Neuronal stem cell (in vitro differentiated cells): ENCODE results near the gene TRIOBP.

Experiments used
- DNase-seq: peaks from one replicate; pipeline ENCODE4 v3.0.0-alpha.2; 2013; ENCODE audit warnings: low spot score
- H2AFZ ChIP-seq: one replicate; pipeline ENCODE4 v1.6.1; 2013; ENCODE audit warnings: mild to moderate bottlenecking, low read length, inconsistent platforms
- H2AK5ac ChIP-seq: 2 replicates; pipeline ENCODE4 v1.6.1; 2013; ENCODE audit warnings: low read depth, mild to moderate bottlenecking, inconsistent platforms, low read length, moderate library complexity, mixed read lengths
- H2BK120ac ChIP-seq: 2 replicates; pipeline ENCODE4 v1.6.1; 2013; ENCODE audit warnings: low read depth, mild to moderate bottlenecking, inconsistent platforms, low read length, moderate library complexity, mixed read lengths
- H2BK12ac ChIP-seq: one replicate; pipeline ENCODE4 v1.6.1; 2013; ENCODE audit warnings: low read length, inconsistent platforms
- H2BK15ac ChIP-seq: 2 replicates; pipeline ENCODE4 v1.6.1; 2013; ENCODE audit warnings: mild to moderate bottlenecking, low read length, inconsistent platforms, mixed read lengths
- H2BK5ac ChIP-seq: one replicate; pipeline ENCODE4 v1.6.1; 2013; ENCODE audit warnings: inconsistent platforms, mild to moderate bottlenecking, low read length, moderate library complexity
- H3K14ac ChIP-seq: one replicate; pipeline ENCODE4 v1.6.1; 2013; ENCODE audit warnings: low read length, inconsistent platforms
- H3K18ac ChIP-seq: 2 replicates; pipeline ENCODE4 v1.6.1; 2013; ENCODE audit warnings: low read length, inconsistent platforms
- H3K23ac ChIP-seq: 2 replicates; pipeline ENCODE4 v1.6.1; 2013; ENCODE audit warnings: low read depth, mild to moderate bottlenecking, mixed read lengths, low read length, inconsistent platforms; ENCODE audit not compliant: poor library complexity
- H3K27ac ChIP-seq: replicated peaks from 3 replicates; pipeline ENCODE4 v1.5.1; 2013; ENCODE audit warnings: low read length, inconsistent platforms
- H3K27me3 ChIP-seq, 3 experiments: 2 replicates each; pipeline ENCODE4 v1.6.1; 2013; ENCODE audit warnings: low read length in 3 of 3, mild to moderate bottlenecking in 2 of 3, inconsistent platforms in 1 of 3, low read depth in 1 of 3, mixed read lengths in 1 of 3, moderate library complexity in 1 of 3; ENCODE audit not compliant: control insufficient read depth in 3 of 3, insufficient read depth in 3 of 3
- H3K36me3 ChIP-seq, 2 donors: replicated peaks in 1 of 2; 2 replicates each; pipeline ENCODE4 v1.6.1; 2013; ENCODE audit warnings: low read length in 2 of 2; ENCODE audit not compliant: control insufficient read depth in 2 of 2, insufficient read depth in 2 of 2
- H3K4ac ChIP-seq: 2 replicates; pipeline ENCODE4 v1.6.1; 2013; ENCODE audit warnings: inconsistent platforms, mild to moderate bottlenecking, low read length, moderate library complexity
- H3K4me1 ChIP-seq, 2 donors: 1 replicate in 1 of 2; 2 replicates in 1 of 2; pipeline ENCODE4 v1.6.1; 2013; ENCODE audit warnings: low read length in 2 of 2, low read depth in 1 of 2; ENCODE audit not compliant: control insufficient read depth in 2 of 2, insufficient read depth in 1 of 2
- H3K4me2 ChIP-seq: one replicate; pipeline ENCODE4 v1.6.1; 2013; ENCODE audit warnings: mild to moderate bottlenecking, low read length, inconsistent platforms; ENCODE audit not compliant: insufficient read depth, poor library complexity, severe bottlenecking
- H3K4me3 ChIP-seq, 2 donors: 2 replicates each; pipeline ENCODE4 v1.5.1; 2013; ENCODE audit warnings: low read length in 2 of 2, mild to moderate bottlenecking in 2 of 2, inconsistent platforms in 1 of 2, moderate library complexity in 1 of 2
- H3K79me1 ChIP-seq: one replicate; pipeline ENCODE4 v1.6.1; 2013; ENCODE audit warnings: low read depth, mild to moderate bottlenecking, inconsistent platforms, low read length, moderate library complexity
- H3K9ac ChIP-seq: one replicate; pipeline ENCODE4 v1.6.1; 2013; ENCODE audit warnings: mild to moderate bottlenecking, low read depth, low read length, inconsistent platforms; ENCODE audit not compliant: poor library complexity
- H3K9me3 ChIP-seq, 2 donors: replicated peaks in 1 of 2; 2 replicates each; pipeline versions ENCODE3 to v1.6.1; 2013; ENCODE audit warnings: low read length in 2 of 2, mild to moderate bottlenecking in 2 of 2, inconsistent platforms in 1 of 2, low read depth in 1 of 2, mixed read lengths in 1 of 2, moderate library complexity in 1 of 2; ENCODE audit not compliant: control insufficient read depth in 2 of 2, insufficient read depth in 1 of 2
- H4K8ac ChIP-seq: one replicate; pipeline ENCODE4 v1.6.1; 2013; ENCODE audit warnings: low read depth, mild to moderate bottlenecking, inconsistent platforms, low read length, moderate library complexity
- H4K91ac ChIP-seq: one replicate; pipeline ENCODE4 v1.6.1; 2013; ENCODE audit warnings: low read length, low read depth, mild to moderate bottlenecking, inconsistent platforms; ENCODE audit not compliant: poor library complexity
- WGBS, 2 donors: extraction: QIAGEN DNeasy Blood & Tissue Kit; methylation state at CpG; one replicate each; pipeline ENCODE4 v1.1.7; 2013; ENCODE audit warnings: missing lambda C conversion rate in 2 of 2, mixed read lengths in 1 of 2; ENCODE audit not compliant: insufficient read length in 2 of 2, insufficient replicate concordance in 1 of 2; ENCODE audit errors: extremely low coverage in 2 of 2; 5-methylcytosine and 5-hydroxymethylcytosine counted together

TRIOBP gene

GRCh38 chr22:37808294-37808657 is 111.4 kb downstream of the TRIOBP start:
- no peak overlapping the region for H4K8ac ChIP-seq
- H3K9me3 ChIP-seq = no peaks in the 10 kb centered on the region
- H3K18ac ChIP-seq = no peak overlapping the region
- H3K9ac ChIP-seq = peak overlapping the region; percentile 93
- peak overlapping the region; percentile 84 for H2AFZ ChIP-seq
- H2AK5ac ChIP-seq = no peak overlapping the region
- H3K4me1 ChIP-seq = peaks cover 15 to 19% of the 10 kb centered on the region in 2 donors
- peaks cover 3 to 17% of the 10 kb centered on the region in 2 donors for H3K36me3 ChIP-seq
- DNase-seq = no peak
- H3K23ac ChIP-seq = no peak overlapping the region
- H2BK15ac ChIP-seq = no peak overlapping the region
- no peak overlapping the region for H4K91ac ChIP-seq
- peaks cover 2 to 28% (median 15%) of the 10 kb centered on the region in 3 experiments for H3K27me3 ChIP-seq
- no peak overlapping the region for H3K4ac ChIP-seq
- H3K4me2 ChIP-seq = peak overlapping the region; percentile 72
- peaks cover 4% of the 10 kb centered on the region for H3K79me1 ChIP-seq
- no peak overlapping the region for H2BK120ac ChIP-seq
- H2BK5ac ChIP-seq = no peak overlapping the region
- WGBS, 2 donors = no CpG with 5 or more reads among the region's 8 CpGs
- H3K4me3 ChIP-seq = peak overlapping the region; percentile 80 to 92
- H3K27ac ChIP-seq = no peak overlapping the region
- no peak overlapping the region for H2BK12ac ChIP-seq
- H3K14ac ChIP-seq = no peak overlapping the region

GRCh38 chr22:37809672-37810333 is 113.0 kb downstream of the TRIOBP start:
- no peak overlapping the region for H3K9ac ChIP-seq
- no peak overlapping the region for H4K91ac ChIP-seq
- no peak overlapping the region for H2BK5ac ChIP-seq
- H3K23ac ChIP-seq = no peak overlapping the region
- no CpG with 5 or more reads among the region's 5 CpGs for WGBS, 2 donors
- peaks cover 2 to 19% (median 15%) of the 10 kb centered on the region in 3 experiments for H3K27me3 ChIP-seq
- no peak overlapping the region for H4K8ac ChIP-seq
- no peak overlapping the region for H3K18ac ChIP-seq
- no peak overlapping the region for H3K27ac ChIP-seq
- no peak overlapping the region for H2BK120ac ChIP-seq
- H3K4me1 ChIP-seq = peaks cover 8 to 12% of the 10 kb centered on the region in 2 donors
- H3K4me2 ChIP-seq = no peak overlapping the region
- peaks cover 9 to 27% of the 10 kb centered on the region in 2 donors for H3K36me3 ChIP-seq
- no peak overlapping the region for H2AK5ac ChIP-seq
- no peak overlapping the region for H3K4me3 ChIP-seq
- H2BK12ac ChIP-seq = no peak overlapping the region
- H3K4ac ChIP-seq = no peak overlapping the region
- no peaks in the 10 kb centered on the region for H3K9me3 ChIP-seq
- H3K14ac ChIP-seq = no peak overlapping the region
- no peak overlapping the region for H2AFZ ChIP-seq
- H3K79me1 ChIP-seq = peaks cover 4% of the 10 kb centered on the region
- no peak for DNase-seq
- no peak overlapping the region for H2BK15ac ChIP-seq

DNA sequence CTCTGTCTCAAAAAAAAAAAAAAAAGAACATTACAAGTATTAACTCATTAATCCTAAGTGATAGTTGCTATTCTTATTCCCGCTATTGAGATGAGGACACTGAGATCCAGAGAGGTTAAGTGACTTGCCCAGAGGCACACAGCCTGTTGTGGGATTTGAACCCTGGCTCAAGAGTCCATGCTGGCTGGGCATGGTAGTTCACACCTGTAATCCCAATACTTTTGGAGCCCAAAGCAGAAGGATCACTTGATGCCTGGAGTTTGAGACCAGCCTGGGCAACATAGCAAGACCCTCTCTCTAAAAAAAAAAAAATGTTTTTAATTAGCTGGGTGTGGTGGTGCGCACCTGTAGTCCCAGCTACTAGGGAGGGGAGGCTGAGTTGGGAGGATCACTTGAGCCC is 115.0 kb downstream of the TRIOBP start:
- no peak overlapping the region for H2BK120ac ChIP-seq
- H3K27me3 ChIP-seq = peaks cover 0 to 4% (median 0%) of the 10 kb centered on the region in 3 experiments
- no peak overlapping the region for H3K9ac ChIP-seq
- WGBS, 2 donors = no CpG with 5 or more reads among the region's 2 CpGs
- no peaks in the 10 kb centered on the region for H3K9me3 ChIP-seq
- H2BK15ac ChIP-seq = no peak overlapping the region
- H4K91ac ChIP-seq = no peak overlapping the region
- H3K79me1 ChIP-seq = no peaks in the 10 kb centered on the region
- H3K4me3 ChIP-seq = no peak overlapping the region
- H3K14ac ChIP-seq = no peak overlapping the region
- H3K18ac ChIP-seq = no peak overlapping the region
- H2AFZ ChIP-seq = no peak overlapping the region
- peaks cover 19 to 46% of the 10 kb centered on the region in 2 donors for H3K36me3 ChIP-seq
- no peak overlapping the region for H2AK5ac ChIP-seq
- no peak overlapping the region for H3K4me2 ChIP-seq
- no peak overlapping the region for H3K4ac ChIP-seq
- H2BK5ac ChIP-seq = no peak overlapping the region
- peaks cover 2 to 4% of the 10 kb centered on the region in 2 donors for H3K4me1 ChIP-seq
- no peak overlapping the region for H3K27ac ChIP-seq
- H3K23ac ChIP-seq = no peak overlapping the region
- H4K8ac ChIP-seq = no peak overlapping the region
- no peak for DNase-seq
- H2BK12ac ChIP-seq = no peak overlapping the region

- Histone ChIP-seq H3K18ac (peak overlapping the region; percentile 17), H3K9me3 (no peaks in the 10 kb centered on the region), H3K23ac (no peak overlapping the region), H2AFZ (no peak overlapping the region), H2BK5ac (no peak overlapping the region), H3K79me1 (no peaks in the 10 kb centered on the region), H3K4me3 (no peak overlapping the region), H2BK120ac (no peak overlapping the region), H4K8ac (no peak overlapping the region), H3K4me2 (no peak overlapping the region), H3K36me3 (peaks cover 19 to 46% of the 10 kb centered on the region in 2 donors), H2BK12ac (no peak overlapping the region), H4K91ac (no peak overlapping the region), H3K9ac (no peak overlapping the region), H3K4me1 (peaks cover under 1 to 6% of the 10 kb centered on the region in 2 donors), H2BK15ac (peak overlapping the region; percentile 58), H2AK5ac (no peak overlapping the region), H3K4ac (no peak overlapping the region), H3K27ac (no peak overlapping the region), H3K14ac (no peak overlapping the region), H3K27me3 (peaks cover 0 to 4% (median 0%) of the 10 kb centered on the region in 3 experiments)
- no CpG with 5 or more reads among the region's 27 CpGs for WGBS, 2 donors
- no peak for DNase-seq
These were observed 116.2 kb downstream of the TRIOBP start for GRCh38 chr22:37812869-37813678.
